AG04450 (cell line): ENCODE data around the gene CNTN5. TPM values are rescaled to one million over a fixed set of nuclear protein-coding genes. Genes with fewer than 3 reads are reported as not detected.

Source experiments
- CTCF ChIA-PET: fragments of 300-600, 350-600 bp; formaldehyde crosslinking; extraction: SDS; loops from one replicate; lab custom pipeline; 2022; ENCODE audit warnings: antibody characterized with exemption, inconsistent platforms; lab: Charles Lee
- POLR2A ChIA-PET: fragments of 350-600 bp; formaldehyde crosslinking; extraction: SDS; loops from one replicate; lab custom pipeline; 2021; ENCODE audit warnings: antibody characterized with exemption, inconsistent platforms; lab: Yijun Ruan, JAX
- DNase-seq: peaks from one replicate; pipeline ENCODE4 v3.0.0-alpha.2; 2011; ENCODE audit warnings: low read depth, low spot score
- H3K27ac ChIP-seq: one replicate; pipeline ENCODE4 v1.5.1; 2012; ENCODE audit warnings: low read depth, low read length, control low read depth
- H3K27me3 ChIP-seq: one replicate; pipeline ENCODE4 v1.6.0; 2012; ENCODE audit warnings: low read length; ENCODE audit not compliant: control insufficient read depth, insufficient read depth
- H3K4me3 ChIP-seq: 2 replicates; pipeline ENCODE4 v1.5.1; 2011; ENCODE audit warnings: mild to moderate bottlenecking, low read depth, low read length, control low read depth
- H3K9me3 ChIP-seq: 2 replicates; pipeline ENCODE4 v1.5.1; 2012; ENCODE audit warnings: low read length; ENCODE audit not compliant: control insufficient read depth, insufficient read depth
- CTCF ChIP-seq: IDR thresholded peaks from 2 replicates; pipeline ENCODE4 v1.5.1; 2011; ENCODE audit warnings: low read depth, low read length, control low read depth, inconsistent platforms
- polyA plus RNA-seq: library from polyadenylated mRNA; depleted of rRNA; stranded (reverse); fragments of >200 nt; gene quantifications from 2 replicates; pipeline ENCODE4 v1.2.3, GENCODE V29; 2011

The CNTN5 gene
- polyA plus RNA-seq, 1 experiment = not detected

- ChIA-PET POLR2A (no interaction called here), CTCF (no interaction called here)
- H3K27me3 ChIP-seq = no peaks in the 10 kb centered on the region
These were observed 225.4 kb downstream of the CNTN5 start for GRCh38 chr11:99246199-99246598.

GRCh38 chr11:99256614-99257013, 235.9 kb downstream of the CNTN5 start:
- DNase-seq = no peak
- Histone ChIP-seq H3K4me3 (no peak overlapping the region), H3K27ac (no peak overlapping the region), H3K9me3 (no peaks in the 10 kb centered on the region), H3K27me3 (no peaks in the 10 kb centered on the region)
- TF ChIP-seq CTCF = no peak
- POLR2A ChIA-PET = no interaction called here
- CTCF ChIA-PET = no interaction called here

More at GRCh38 chr11:99246199-99246598, 225.4 kb downstream of the CNTN5 start:
- Histone ChIP-seq H3K9me3 (0 out of 2 replicates have a peak, but pooled peaks cover 3% of the 10 kb centered on the region), H3K4me3 (no peak overlapping the region), H3K27ac (no peak overlapping the region)
- no peak for DNase-seq
- no peak for TF ChIP-seq CTCF

- ChIA-PET POLR2A (no interaction called here), CTCF (no interaction called here)
- Histone ChIP-seq H3K27ac (no peak overlapping the region), H3K4me3 (no peak overlapping the region), H3K27me3 (no peaks in the 10 kb centered on the region), H3K9me3 (no peaks in the 10 kb centered on the region)
- no peak for DNase-seq
- no peak for TF ChIP-seq CTCF
These were observed 236.4 kb downstream of the CNTN5 start for GRCh38 chr11:99257131-99257530.

- no peak for DNase-seq
- Histone ChIP-seq H3K9me3 (no peaks in the 10 kb centered on the region), H3K27me3 (no peaks in the 10 kb centered on the region), H3K4me3 (no peak overlapping the region), H3K27ac (no peak overlapping the region)
- CTCF ChIA-PET = no interaction called here
- POLR2A ChIA-PET = no interaction called here
- no peak for TF ChIP-seq CTCF
These were observed 239.9 kb downstream of the CNTN5 start for GRCh38 chr11:99260696-99261095.

- no peak for DNase-seq
- Histone ChIP-seq H3K27me3 (no peaks in the 10 kb centered on the region), H3K27ac (no peak overlapping the region), H3K4me3 (no peak overlapping the region), H3K9me3 (no peaks in the 10 kb centered on the region)
- POLR2A ChIA-PET = no interaction called here
- no peak for TF ChIP-seq CTCF
- CTCF ChIA-PET = no interaction called here
These were observed 248.1 kb downstream of the CNTN5 start for GRCh38 chr11:99268886-99269285.
